Measurements from ENCODE around the gene ASPN.
"Not testable (repeated sequence)": the region's sequence is repeated elsewhere in the genome, so short reads cannot be mapped to it uniquely, and the experiment has no call there.

The ASPN gene

GRCh38 chr9:92423612-92424011 is 58.7 kb downstream of the ASPN start:
- TF ChIP-seq EZH2phosphoT487 (IDR thresholded peaks at IDR 0.05; ENCODE audit: borderline replicate concordance): no peak
- TF ChIP-seq, protein P1, sequence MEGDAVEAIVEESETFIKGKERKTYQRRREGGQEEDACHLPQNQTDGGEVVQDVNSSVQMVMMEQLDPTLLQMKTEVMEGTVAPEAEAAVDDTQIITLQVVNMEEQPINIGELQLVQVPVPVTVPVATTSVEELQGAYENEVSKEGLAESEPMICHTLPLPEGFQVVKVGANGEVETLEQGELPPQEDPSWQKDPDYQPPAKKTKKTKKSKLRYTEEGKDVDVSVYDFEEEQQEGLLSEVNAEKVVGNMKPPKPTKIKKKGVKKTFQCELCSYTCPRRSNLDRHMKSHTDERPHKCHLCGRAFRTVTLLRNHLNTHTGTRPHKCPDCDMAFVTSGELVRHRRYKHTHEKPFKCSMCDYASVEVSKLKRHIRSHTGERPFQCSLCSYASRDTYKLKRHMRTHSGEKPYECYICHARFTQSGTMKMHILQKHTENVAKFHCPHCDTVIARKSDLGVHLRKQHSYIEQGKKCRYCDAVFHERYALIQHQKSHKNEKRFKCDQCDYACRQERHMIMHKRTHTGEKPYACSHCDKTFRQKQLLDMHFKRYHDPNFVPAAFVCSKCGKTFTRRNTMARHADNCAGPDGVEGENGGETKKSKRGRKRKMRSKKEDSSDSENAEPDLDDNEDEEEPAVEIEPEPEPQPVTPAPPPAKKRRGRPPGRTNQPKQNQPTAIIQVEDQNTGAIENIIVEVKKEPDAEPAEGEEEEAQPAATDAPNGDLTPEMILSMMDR (conservative IDR thresholded peaks at IDR 0.05; ENCODE audit: low read length): no peak
- Histone ChIP-seq H3K79me2 (ENCODE audit: insufficient read depth, low read length) (no peaks in the 10 kb centered on the region), H3K9me2 (replicated peaks; ENCODE audit: low read depth, low read length) (no peaks in the 10 kb centered on the region), H3K9ac (ENCODE audit: low read depth, low read length, poor library complexity, severe bottlenecking) (no peak overlapping the region), H3K4me2 (ENCODE audit: low read depth, low read length, poor library complexity, severe bottlenecking) (no peak overlapping the region), H3K9me3 (ENCODE audit: insufficient read depth, low read depth, low read length) (no peaks in the 10 kb centered on the region), H3K4me3 (ENCODE audit: low read length, poor library complexity, severe bottlenecking) (no peak overlapping the region), H2AFZ (ENCODE audit: low read length) (no peak overlapping the region), H3K27me3 (ENCODE audit: insufficient read depth, low read length, poor library complexity, severe bottlenecking) (no peaks in the 10 kb centered on the region), H3F3A (ENCODE audit: low read depth) (no peaks in the 10 kb centered on the region), H3K4me1 (ENCODE audit: insufficient read depth, low read length, poor library complexity, severe bottlenecking) (no peaks in the 10 kb centered on the region), H4K20me1 (ENCODE audit: insufficient read depth, low read length, poor library complexity, severe bottlenecking) (no peaks in the 10 kb centered on the region), H3K36me3 (ENCODE audit: insufficient read depth, low read length) (no peaks in the 10 kb centered on the region)

DNA sequence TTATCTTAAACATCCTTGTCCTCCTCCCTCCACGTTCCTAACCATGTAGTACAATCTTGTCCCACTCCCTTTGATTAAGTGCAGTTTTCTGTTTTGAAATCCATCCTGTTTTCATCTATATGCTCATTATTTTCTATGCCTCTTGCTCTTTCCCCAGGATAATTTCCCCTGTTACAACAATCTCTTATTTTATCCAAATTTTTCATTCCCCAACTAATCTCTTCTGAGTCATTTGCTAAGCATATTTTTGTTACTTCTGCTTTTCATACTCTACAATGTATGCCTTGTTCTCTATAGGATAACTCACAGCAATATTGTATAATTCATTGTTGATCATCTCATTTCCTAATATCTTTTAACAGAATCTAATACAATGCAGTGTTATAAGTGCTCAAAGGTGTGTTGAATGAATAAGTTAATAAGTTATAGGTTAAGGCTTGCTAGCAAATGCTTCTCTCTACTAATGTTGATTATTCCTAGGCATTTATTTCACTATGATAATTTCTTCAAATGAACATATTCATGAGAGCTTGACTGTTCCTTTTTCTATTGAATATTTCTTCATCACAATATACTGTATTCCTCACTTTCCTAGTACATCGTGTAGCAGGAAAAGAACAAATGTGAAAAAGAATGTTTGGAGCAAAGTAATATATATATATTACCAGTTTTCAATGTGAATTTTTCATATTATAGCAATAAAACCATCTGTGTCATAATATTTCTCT is 59.5 kb downstream of the ASPN start:
- H3F3A ChIP-seq (ENCODE audit: low read depth): no peaks in the 10 kb centered on the region
- no peak overlapping the region for H3K4me2 ChIP-seq (ENCODE audit: low read depth, low read length, poor library complexity, severe bottlenecking)
- no peaks in the 10 kb centered on the region for H3K9me3 ChIP-seq (ENCODE audit: insufficient read depth, low read depth, low read length)
- H3K79me2 ChIP-seq (ENCODE audit: insufficient read depth, low read length): no peaks in the 10 kb centered on the region
- H3K36me3 ChIP-seq (ENCODE audit: insufficient read depth, low read length): no peaks in the 10 kb centered on the region
- H3K4me1 ChIP-seq (ENCODE audit: insufficient read depth, low read length, poor library complexity, severe bottlenecking): no peaks in the 10 kb centered on the region
- no peaks in the 10 kb centered on the region for H4K20me1 ChIP-seq (ENCODE audit: insufficient read depth, low read length, poor library complexity, severe bottlenecking)
- no peaks in the 10 kb centered on the region for H3K27me3 ChIP-seq (ENCODE audit: insufficient read depth, low read length, poor library complexity, severe bottlenecking)
- H3K9ac ChIP-seq (ENCODE audit: low read depth, low read length, poor library complexity, severe bottlenecking): no peak overlapping the region
- TF ChIP-seq, protein P1 (conservative IDR thresholded peaks at IDR 0.05; ENCODE audit: low read length): no peak
- TF ChIP-seq EZH2phosphoT487 (IDR thresholded peaks at IDR 0.05; ENCODE audit: borderline replicate concordance): no peak
- no peaks in the 10 kb centered on the region for H3K9me2 ChIP-seq (replicated peaks; ENCODE audit: low read depth, low read length)
- H2AFZ ChIP-seq (ENCODE audit: low read length): no peak overlapping the region
- no peak overlapping the region for H3K4me3 ChIP-seq (ENCODE audit: low read length, poor library complexity, severe bottlenecking)

GRCh38 chr9:92414566-92414965 is 67.7 kb downstream of the ASPN start:
- Histone ChIP-seq H3K27me3 (ENCODE audit: insufficient read depth, low read length, poor library complexity, severe bottlenecking) (no peaks in the 10 kb centered on the region), H3K36me3 (ENCODE audit: insufficient read depth, low read length) (0 out of 2 replicates have a peak, but pooled peaks cover 2% of the 10 kb centered on the region), H3K9ac (ENCODE audit: low read depth, low read length, poor library complexity, severe bottlenecking) (no peak overlapping the region), H2AFZ (ENCODE audit: low read length) (no peak overlapping the region; the same call in 1 of the 2 replicates), H3F3A (ENCODE audit: low read depth) (no peaks in the 10 kb centered on the region), H3K79me2 (ENCODE audit: insufficient read depth, low read length) (peaks cover 6% of the 10 kb centered on the region; the same call in 1 of the 2 replicates), H3K4me2 (ENCODE audit: low read depth, low read length, poor library complexity, severe bottlenecking) (no peak overlapping the region), H4K20me1 (ENCODE audit: insufficient read depth, low read length, poor library complexity, severe bottlenecking) (no peaks in the 10 kb centered on the region), H3K9me3 (ENCODE audit: insufficient read depth, low read depth, low read length) (no peaks in the 10 kb centered on the region), H3K9me2 (replicated peaks; ENCODE audit: low read depth, low read length) (no peaks in the 10 kb centered on the region), H3K4me3 (ENCODE audit: low read length, poor library complexity, severe bottlenecking) (no peak overlapping the region), H3K4me1 (ENCODE audit: insufficient read depth, low read length, poor library complexity, severe bottlenecking) (peaks cover 31% of the 10 kb centered on the region)
- no peak for TF ChIP-seq EZH2phosphoT487 (IDR thresholded peaks at IDR 0.05; ENCODE audit: borderline replicate concordance)
- TF ChIP-seq, protein P1 (conservative IDR thresholded peaks at IDR 0.05; ENCODE audit: low read length): no peak

DNA sequence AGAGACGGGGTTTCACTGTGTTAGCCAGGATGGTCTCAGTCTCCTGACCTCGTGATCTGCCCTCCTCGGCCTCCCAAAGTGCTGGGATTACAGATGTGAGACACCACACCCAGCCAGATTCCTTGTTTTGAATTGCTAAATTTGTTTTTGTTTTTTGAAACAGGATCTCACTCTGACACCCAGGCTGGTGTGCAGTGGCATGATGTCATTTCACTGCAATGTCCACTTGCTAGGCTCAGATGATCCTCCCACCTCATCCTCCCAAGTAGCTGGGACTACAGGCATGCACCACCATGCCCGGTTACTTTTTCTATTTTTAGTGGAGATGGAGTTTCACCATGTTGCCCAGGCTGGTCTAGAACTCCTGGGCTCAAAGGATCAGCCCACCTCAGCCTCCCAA is 71.1 kb downstream of the ASPN start:
- peaks cover 35% of the 10 kb centered on the region for H3K79me2 ChIP-seq (ENCODE audit: insufficient read depth, low read length)
- not testable (repeated sequence) for H3K27me3 ChIP-seq (ENCODE audit: insufficient read depth, low read length, poor library complexity, severe bottlenecking); H3F3A ChIP-seq (ENCODE audit: low read depth); H3K9me3 ChIP-seq (ENCODE audit: insufficient read depth, low read depth, low read length); H3K9ac ChIP-seq (ENCODE audit: low read depth, low read length, poor library complexity, severe bottlenecking); H4K20me1 ChIP-seq (ENCODE audit: insufficient read depth, low read length, poor library complexity, severe bottlenecking); H2AFZ ChIP-seq (ENCODE audit: low read length); H3K36me3 ChIP-seq (ENCODE audit: insufficient read depth, low read length); H3K9me2 ChIP-seq (replicated peaks; ENCODE audit: low read depth, low read length); H3K4me3 ChIP-seq (ENCODE audit: low read length, poor library complexity, severe bottlenecking); H3K4me2 ChIP-seq (ENCODE audit: low read depth, low read length, poor library complexity, severe bottlenecking)
- H3K4me1 ChIP-seq (ENCODE audit: insufficient read depth, low read length, poor library complexity, severe bottlenecking): peaks cover 45% of the 10 kb centered on the region

All from Loucy (cell line).